Endothelial cell of umbilical vein (primary cell): ENCODE data around the gene MINDY4.

Experiments used
- EZH2 ChIP-seq: IDR thresholded peaks from 2 replicates; pipeline ENCODE4 v1.6.1; 2012; ENCODE audit warnings: borderline replicate concordance, low read depth, mild to moderate bottlenecking, moderate library complexity, low read length, inconsistent platforms; ENCODE audit not compliant: severe bottlenecking
- FOS ChIP-seq: IDR thresholded peaks from 2 replicates; pipeline ENCODE4 v1.6.1; 2011; ENCODE audit warnings: mild to moderate bottlenecking, low read length, moderate library complexity, borderline replicate concordance; ENCODE audit not compliant: insufficient read depth
- TF ChIP-seq, protein P1 (sequence below), 2 donors: IDR thresholded peaks; 1 replicate in 1 of 2; 2 replicates in 1 of 2; pipeline ENCODE4 v1.5.1; 2011; ENCODE audit warnings: low read length in 2 of 2, mild to moderate bottlenecking in 2 of 2, moderate library complexity in 2 of 2, control low read depth in 1 of 2, inconsistent platforms in 1 of 2, low read depth in 1 of 2; ENCODE audit not compliant: insufficient read depth in 1 of 2; ENCODE audit errors: extremely low read depth in 1 of 2

DNA sequence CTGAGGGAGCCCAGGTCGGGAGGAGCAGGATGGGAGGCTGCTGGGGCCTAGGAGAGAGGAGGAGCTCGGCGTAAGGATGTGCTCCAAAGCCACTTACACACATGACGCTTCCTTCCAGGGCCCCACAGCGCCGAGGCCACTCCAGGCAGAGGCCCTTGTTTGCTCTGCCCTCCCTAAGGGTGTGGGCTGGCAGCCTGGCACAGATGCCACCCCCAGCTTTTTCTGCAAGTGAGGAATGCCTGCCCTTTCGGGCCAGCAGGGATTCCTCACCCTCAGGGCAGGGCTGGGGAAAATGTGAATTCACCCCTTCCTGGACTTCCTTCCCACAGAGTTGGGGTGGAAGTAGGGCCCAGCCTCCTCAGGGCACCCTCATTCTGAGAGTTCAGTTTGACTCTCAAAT, 134.8 kb downstream of the MINDY4 start:
- no peak for TF ChIP-seq EZH2
- TF ChIP-seq, protein P1, sequence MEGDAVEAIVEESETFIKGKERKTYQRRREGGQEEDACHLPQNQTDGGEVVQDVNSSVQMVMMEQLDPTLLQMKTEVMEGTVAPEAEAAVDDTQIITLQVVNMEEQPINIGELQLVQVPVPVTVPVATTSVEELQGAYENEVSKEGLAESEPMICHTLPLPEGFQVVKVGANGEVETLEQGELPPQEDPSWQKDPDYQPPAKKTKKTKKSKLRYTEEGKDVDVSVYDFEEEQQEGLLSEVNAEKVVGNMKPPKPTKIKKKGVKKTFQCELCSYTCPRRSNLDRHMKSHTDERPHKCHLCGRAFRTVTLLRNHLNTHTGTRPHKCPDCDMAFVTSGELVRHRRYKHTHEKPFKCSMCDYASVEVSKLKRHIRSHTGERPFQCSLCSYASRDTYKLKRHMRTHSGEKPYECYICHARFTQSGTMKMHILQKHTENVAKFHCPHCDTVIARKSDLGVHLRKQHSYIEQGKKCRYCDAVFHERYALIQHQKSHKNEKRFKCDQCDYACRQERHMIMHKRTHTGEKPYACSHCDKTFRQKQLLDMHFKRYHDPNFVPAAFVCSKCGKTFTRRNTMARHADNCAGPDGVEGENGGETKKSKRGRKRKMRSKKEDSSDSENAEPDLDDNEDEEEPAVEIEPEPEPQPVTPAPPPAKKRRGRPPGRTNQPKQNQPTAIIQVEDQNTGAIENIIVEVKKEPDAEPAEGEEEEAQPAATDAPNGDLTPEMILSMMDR (IDR thresholded peaks at IDR 0.05; ENCODE audit: extremely low read depth in 1 of 2, insufficient read depth in 1 of 2, low read depth in 1 of 2, low read length in 2 of 2) = no peak
- no peak for TF ChIP-seq FOS
